GM19328 (cell line): ENCODE measurements around the gene AGER.
"Not testable (repeated sequence)": the region's sequence is repeated elsewhere in the genome, so short reads cannot be mapped to it uniquely, and the experiment has no call there.

Experiments
- ATAC-seq: cut with Tn5 transposase; IDR thresholded peaks from one replicate; pipeline ENCODE4 v1.9.1; 2021; ENCODE audit warnings: mild to moderate bottlenecking, moderate library complexity; ENCODE audit not compliant: unreplicated experiment

The AGER gene

GRCh38 chr6:32200711-32201475 is 16.8 kb upstream of the AGER start:
- no peak for ATAC-seq

GRCh38 chr6:32198866-32199265 is 14.8 kb upstream of the AGER start:
- no peak for ATAC-seq

GRCh38 chr6:32198345-32198696 is 14.3 kb upstream of the AGER start:
- ATAC-seq: no peak

- ATAC-seq: no peak
Observed at GRCh38 chr6:32196682-32197616, 12.9 kb upstream of the AGER start.

GRCh38 chr6:32195902-32196681 is 12.0 kb upstream of the AGER start:
- ATAC-seq: peak; percentile 79

- peak; percentile 76 for ATAC-seq
Observed at GRCh38 chr6:32195652-32195901, 11.5 kb upstream of the AGER start.

- no peak for ATAC-seq
Observed at GRCh38 chr6:32194825-32195651, 11.0 kb upstream of the AGER start.

- ATAC-seq: no peak
Observed at GRCh38 chr6:32194388-32194787, 10.3 kb upstream of the AGER start.

- ATAC-seq: not testable (repeated sequence)
Observed at GRCh38 chr6:32193096-32193495, 9.0 kb upstream of the AGER start.

GRCh38 chr6:32192608-32193039 is 8.6 kb upstream of the AGER start, which contains the start of gene GPSM3:
TSS of gene GPSM3 (minus strand) at chr6:32192643. CDS start at chr6:32192513, 130 bp downstream.
- no peak for ATAC-seq

- ATAC-seq: no peak
Observed at GRCh38 chr6:32191696-32192607, 7.9 kb upstream of the AGER start.

- ATAC-seq: no peak
Observed at GRCh38 chr6:32190911-32191677, 7.0 kb upstream of the AGER start.

GRCh38 chr6:32190054-32190851 is 6.2 kb upstream of the AGER start, which contains the start of gene PBX2:
TSS of gene PBX2 (minus strand) at chr6:32190202. CDS start at chr6:32189915, 287 bp downstream.
- no peak for ATAC-seq

GRCh38 chr6:32189742-32190053 is 5.6 kb upstream of the AGER start:
- ATAC-seq: no peak

- no peak for ATAC-seq
Observed at GRCh38 chr6:32189069-32189741, 5.2 kb upstream of the AGER start.

- no peak for ATAC-seq
Observed at GRCh38 chr6:32188381-32189068, 4.5 kb upstream of the AGER start.
